ENCODE measurements around the gene WDR1. TPM values are rescaled to one million over a fixed set of nuclear protein-coding genes. Genes with fewer than 3 reads are reported as not detected.

Gene WDR1
- total RNA-seq, 1 experiment from 2014 or later: 223 TPM

DNA sequence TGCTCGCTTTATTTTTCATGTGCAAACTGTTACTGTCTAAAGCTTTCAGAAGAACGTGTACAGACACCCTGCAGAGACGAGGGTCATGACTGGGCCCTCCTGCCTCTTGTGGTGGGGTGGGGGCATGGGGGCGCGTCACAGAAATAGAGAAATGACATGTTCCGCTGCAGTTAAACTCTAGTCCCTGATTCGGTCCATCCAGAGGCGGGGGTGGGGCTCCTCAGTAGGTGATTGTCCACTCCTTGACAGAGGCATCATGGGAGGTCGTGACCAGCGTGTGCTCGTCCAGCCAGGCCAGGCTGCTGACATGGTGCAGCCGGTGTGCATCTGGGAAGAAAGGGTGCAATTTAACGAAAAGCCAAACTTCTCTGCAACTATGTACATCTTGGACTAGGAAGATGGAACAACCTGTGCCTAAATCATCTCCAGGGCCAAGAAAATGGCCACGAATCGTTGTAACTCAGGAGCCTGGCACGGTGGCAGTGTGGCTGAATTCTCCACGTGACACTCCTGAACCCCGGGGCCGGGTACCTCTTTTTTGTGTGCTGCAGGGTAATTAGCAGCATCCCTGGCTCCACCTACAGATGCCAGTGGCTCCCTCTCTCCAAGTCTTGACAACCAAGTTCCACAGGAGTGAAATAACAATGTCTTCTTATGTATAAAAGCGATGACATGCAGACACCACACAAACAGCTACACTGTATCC lies 41.3 kb downstream of the WDR1 start:
- Histone ChIP-seq H3K9me2 (ENCODE audit: insufficient read depth) (no peaks in the 10 kb centered on the region), H4K20me1 (ENCODE audit: insufficient read depth) (no peaks in the 10 kb centered on the region), H3K27me3 (ENCODE audit: insufficient read depth, low read length) (no peaks in the 10 kb centered on the region), H3K4me3 (replicated peaks in 1 of 2; ENCODE audit: low read depth in 1 of 2, low read length in 2 of 2) (no peak overlapping the region), H3K4me2 (ENCODE audit: low read length) (no peak overlapping the region), H3K79me2 (ENCODE audit: insufficient read depth, low read length) (no peaks in the 10 kb centered on the region), H3K27ac (ENCODE audit: low read depth, low read length) (no peak overlapping the region), H3K9ac (ENCODE audit: low read length) (no peak overlapping the region), H3K36me3 (ENCODE audit: control insufficient read depth in 1 of 2, insufficient read depth in 2 of 2, low read length in 2 of 2) (peaks cover 40 to 52% of the 10 kb centered on the region in 2 experiments; a peak in 3 of 4 replicates), H2AFZ (ENCODE audit: low read depth, low read length, poor library complexity, severe bottlenecking) (no peak overlapping the region), H3K9me3 (ENCODE audit: control insufficient read depth in 1 of 2, insufficient read depth in 1 of 2, low read depth in 1 of 2, low read length in 2 of 2) (no peaks in the 10 kb centered on the region), H3K4me1 (ENCODE audit: control insufficient read depth in 1 of 2, insufficient read depth in 2 of 2, low read length in 2 of 2) (no peaks in the 10 kb centered on the region)
- ChIA-PET POLR2A (no interaction called here), RAD21 (ENCODE audit: low non-redundant PET in 1 of 2, low total read pairs in 2 of 2, uncharacterized antibody in 2 of 2, unreplicated experiment in 2 of 2) (no interaction called here), CTCF (no interaction called here)
- ATAC-seq (peak; percentile 27; the same call in 1 of the 2 replicates), DNase-seq (ENCODE audit: low read depth, low spot score) (no peak)
- no TSS peak for BruUV-seq (replicated peaks)
- intact Hi-C loops (cut with micrococcal nuclease): no loop called here
- TF ChIP-seq RAD21 (IDR thresholded peaks at IDR 0.05; ENCODE audit: low read depth) (no peak), SP1 (IDR thresholded peaks at IDR 0.05; ENCODE audit: low read depth) (no peak), YY1 (IDR thresholded peaks at IDR 0.05; ENCODE audit: extremely low read depth, insufficient replicate concordance, low read depth, low read length) (no peak)

DNA sequence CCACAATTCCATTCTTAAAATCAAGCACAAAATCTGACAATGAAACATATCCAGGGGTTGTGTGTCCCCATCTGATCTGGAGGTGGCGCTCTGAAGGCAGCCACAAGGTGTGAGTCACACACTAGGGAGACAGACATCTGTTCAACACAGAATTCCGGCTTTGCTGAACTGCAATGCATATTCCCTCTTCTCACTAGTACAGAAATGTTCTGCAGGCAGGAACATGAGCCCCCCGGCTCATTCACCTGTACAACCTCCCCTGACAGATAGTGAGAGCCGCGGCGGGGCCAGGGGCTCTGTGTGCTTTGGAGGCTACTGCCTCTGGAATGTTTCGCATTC lies 41.9 kb downstream of the WDR1 start:
- peaks cover 40 to 46% of the 10 kb centered on the region in 2 experiments; a peak in 3 of 4 replicates for H3K36me3 ChIP-seq (ENCODE audit: control insufficient read depth in 1 of 2, insufficient read depth in 2 of 2, low read length in 2 of 2)
- intact Hi-C loops (cut with micrococcal nuclease): no loop called here
- H3K9ac ChIP-seq (ENCODE audit: low read length): no peak overlapping the region
- POLR2A ChIA-PET: no interaction called here
- no peak overlapping the region for H3K4me3 ChIP-seq (replicated peaks in 1 of 2; ENCODE audit: low read depth in 1 of 2, low read length in 2 of 2)
- H3K27ac ChIP-seq (ENCODE audit: low read depth, low read length): no peak overlapping the region
- CTCF ChIA-PET: no interaction called here
- H3K4me1 ChIP-seq (ENCODE audit: control insufficient read depth in 1 of 2, insufficient read depth in 2 of 2, low read length in 2 of 2): no peaks in the 10 kb centered on the region
- no peak for DNase-seq (ENCODE audit: low read depth, low spot score)
- RAD21 ChIA-PET (ENCODE audit: low non-redundant PET in 1 of 2, low total read pairs in 2 of 2, uncharacterized antibody in 2 of 2, unreplicated experiment in 2 of 2): no interaction called here
- peak; percentile 15; the same call in 1 of the 2 replicates for TF ChIP-seq POLR2AphosphoS5 (IDR thresholded peaks at IDR 0.05; ENCODE audit: low read depth, low read length)
- no peak for TF ChIP-seq TCF7L2 (IDR thresholded peaks at IDR 0.05; ENCODE audit: borderline replicate concordance, extremely low read depth, insufficient read depth, insufficient read length)
- TF ChIP-seq, protein P1, sequence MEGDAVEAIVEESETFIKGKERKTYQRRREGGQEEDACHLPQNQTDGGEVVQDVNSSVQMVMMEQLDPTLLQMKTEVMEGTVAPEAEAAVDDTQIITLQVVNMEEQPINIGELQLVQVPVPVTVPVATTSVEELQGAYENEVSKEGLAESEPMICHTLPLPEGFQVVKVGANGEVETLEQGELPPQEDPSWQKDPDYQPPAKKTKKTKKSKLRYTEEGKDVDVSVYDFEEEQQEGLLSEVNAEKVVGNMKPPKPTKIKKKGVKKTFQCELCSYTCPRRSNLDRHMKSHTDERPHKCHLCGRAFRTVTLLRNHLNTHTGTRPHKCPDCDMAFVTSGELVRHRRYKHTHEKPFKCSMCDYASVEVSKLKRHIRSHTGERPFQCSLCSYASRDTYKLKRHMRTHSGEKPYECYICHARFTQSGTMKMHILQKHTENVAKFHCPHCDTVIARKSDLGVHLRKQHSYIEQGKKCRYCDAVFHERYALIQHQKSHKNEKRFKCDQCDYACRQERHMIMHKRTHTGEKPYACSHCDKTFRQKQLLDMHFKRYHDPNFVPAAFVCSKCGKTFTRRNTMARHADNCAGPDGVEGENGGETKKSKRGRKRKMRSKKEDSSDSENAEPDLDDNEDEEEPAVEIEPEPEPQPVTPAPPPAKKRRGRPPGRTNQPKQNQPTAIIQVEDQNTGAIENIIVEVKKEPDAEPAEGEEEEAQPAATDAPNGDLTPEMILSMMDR (IDR thresholded peaks at IDR 0.05 in 2 of 3, conservative IDR thresholded peaks at IDR 0.05 in 1 of 3; ENCODE audit: borderline replicate concordance in 1 of 3, insufficient read depth in 1 of 3, low read depth in 2 of 3, low read length in 2 of 3): peak; percentile 34 to 69 (median 68); a peak in 5 of 6 replicates
- TF ChIP-seq RAD21 (IDR thresholded peaks at IDR 0.05; ENCODE audit: low read depth): peak; percentile 63
- TF ChIP-seq, protein P2, sequence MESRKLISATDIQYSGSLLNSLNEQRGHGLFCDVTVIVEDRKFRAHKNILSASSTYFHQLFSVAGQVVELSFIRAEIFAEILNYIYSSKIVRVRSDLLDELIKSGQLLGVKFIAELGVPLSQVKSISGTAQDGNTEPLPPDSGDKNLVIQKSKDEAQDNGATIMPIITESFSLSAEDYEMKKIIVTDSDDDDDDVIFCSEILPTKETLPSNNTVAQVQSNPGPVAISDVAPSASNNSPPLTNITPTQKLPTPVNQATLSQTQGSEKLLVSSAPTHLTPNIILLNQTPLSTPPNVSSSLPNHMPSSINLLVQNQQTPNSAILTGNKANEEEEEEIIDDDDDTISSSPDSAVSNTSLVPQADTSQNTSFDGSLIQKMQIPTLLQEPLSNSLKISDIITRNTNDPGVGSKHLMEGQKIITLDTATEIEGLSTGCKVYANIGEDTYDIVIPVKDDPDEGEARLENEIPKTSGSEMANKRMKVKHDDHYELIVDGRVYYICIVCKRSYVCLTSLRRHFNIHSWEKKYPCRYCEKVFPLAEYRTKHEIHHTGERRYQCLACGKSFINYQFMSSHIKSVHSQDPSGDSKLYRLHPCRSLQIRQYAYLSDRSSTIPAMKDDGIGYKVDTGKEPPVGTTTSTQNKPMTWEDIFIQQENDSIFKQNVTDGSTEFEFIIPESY (IDR thresholded peaks at IDR 0.05; ENCODE audit: extremely low read depth, insufficient replicate concordance, low read length): no peak
- peak; percentile 30; the same call in 1 of the 2 replicates for TF ChIP-seq FOSL1 (IDR thresholded peaks at IDR 0.05; ENCODE audit: low read depth)
- TF ChIP-seq JUND (IDR thresholded peaks at IDR 0.05): peak; percentile 26; the same call in 1 of the 2 replicates
- no peaks in the 10 kb centered on the region for H3K79me2 ChIP-seq (ENCODE audit: insufficient read depth, low read length)
- no peak overlapping the region for H3K4me2 ChIP-seq (ENCODE audit: low read length)
- H3K9me2 ChIP-seq (ENCODE audit: insufficient read depth): no peaks in the 10 kb centered on the region
- H4K20me1 ChIP-seq (ENCODE audit: insufficient read depth): no peaks in the 10 kb centered on the region
- peak; percentile 82 for ATAC-seq
- no peaks in the 10 kb centered on the region for H3K27me3 ChIP-seq (ENCODE audit: insufficient read depth, low read length)
- no peak overlapping the region for H2AFZ ChIP-seq (ENCODE audit: low read depth, low read length, poor library complexity, severe bottlenecking)
- TSS peak; percentile 40 for BruUV-seq (replicated peaks)
- H3K9me3 ChIP-seq (ENCODE audit: control insufficient read depth in 1 of 2, insufficient read depth in 1 of 2, low read depth in 1 of 2, low read length in 2 of 2): no peaks in the 10 kb centered on the region
